HepG2 (cell line): ENCODE measurements around the gene PTPRCAP. TPM values are rescaled to one million over a fixed set of nuclear protein-coding genes. Genes with fewer than 3 reads are reported as not detected.

Source experiments
- CHD2 ChIP-seq: IDR thresholded peaks from 2 replicates; pipeline ENCODE4 v1.6.1; 2011; ENCODE audit warnings: low read depth, low read length, improper control_type of control experiment
- DMAP1 ChIP-seq: IDR thresholded peaks from 2 replicates; pipeline ENCODE4 v1.6.1; 2016
- KLF12 ChIP-seq: sonication (generic); formaldehyde crosslinking; IDR thresholded peaks from 2 replicates; pipeline ENCODE4 v1.4.0; 2020; ENCODE audit warnings: missing genetic modification reagents, borderline replicate concordance
- KLF13 ChIP-seq: sonication (generic); formaldehyde crosslinking; IDR thresholded peaks from 2 replicates; pipeline ENCODE4 v1.4.0; 2020; ENCODE audit warnings: mild to moderate bottlenecking, missing genetic modification reagents
- KLF6 ChIP-seq: IDR thresholded peaks from 2 replicates; pipeline ENCODE4 v1.8.0; 2016; ENCODE audit warnings: missing biosample characterization, missing genetic modification reagents
- NCOA2 ChIP-seq: sonication (generic); formaldehyde crosslinking; IDR thresholded peaks from 2 replicates; pipeline ENCODE4 v1.8.0; 2022; ENCODE audit warnings: inconsistent platforms
- NCOR1 ChIP-seq: fragments of 200-600 bp; sonication (generic); IDR thresholded peaks from 2 replicates; pipeline ENCODE4 v1.7.0; 2017; ENCODE audit warnings: antibody characterized with exemption, low read length, borderline replicate concordance
- NFE2L2 ChIP-seq: fragments of 150-350 bp; IDR thresholded peaks from 2 replicates; pipeline ENCODE4 v1.6.1; 2014; ENCODE audit warnings: low read length
- SIX1 ChIP-seq: sonication (generic); formaldehyde crosslinking; IDR thresholded peaks from 2 replicates; pipeline ENCODE4 v1.4.0; 2020; ENCODE audit warnings: missing genetic modification reagents, borderline replicate concordance
- STAT5B ChIP-seq: sonication (generic); formaldehyde crosslinking; IDR thresholded peaks from 2 replicates; pipeline ENCODE4 v1.4.0; 2020; ENCODE audit warnings: missing genetic modification reagents
- XBP1 ChIP-seq: sonication (generic); formaldehyde crosslinking; IDR thresholded peaks from 2 replicates; pipeline ENCODE4 v1.5.0; 2020; ENCODE audit warnings: missing genetic modification reagents
- ZMYM4 ChIP-seq: sonication (generic); formaldehyde crosslinking; IDR thresholded peaks from 2 replicates; pipeline ENCODE4 v1.8.1; 2023; ENCODE audit warnings: mild to moderate bottlenecking, missing genetic modification reagents
- ZNF350 ChIP-seq: sonication (generic); formaldehyde crosslinking; IDR thresholded peaks from 2 replicates; pipeline ENCODE4 v1.4.0; 2020; ENCODE audit warnings: mild to moderate bottlenecking, low read depth, missing genetic modification reagents, borderline replicate concordance
- ZNF605 ChIP-seq: sonication (generic); formaldehyde crosslinking; IDR thresholded peaks from 2 replicates; pipeline ENCODE4 v1.8.0; 2022; ENCODE audit warnings: mild to moderate bottlenecking, missing genetic modification reagents
- ZNF781 ChIP-seq: sonication (generic); formaldehyde crosslinking; IDR thresholded peaks from 2 replicates; pipeline ENCODE4 v1.5.1; 2020; ENCODE audit warnings: borderline replicate concordance, mild to moderate bottlenecking, missing genetic modification reagents; ENCODE audit errors: not compliant biosample characterization
- polyA plus RNA-seq, 8 experiments: library from polyadenylated mRNA; depleted of rRNA in 3 of 8; stranded (reverse) in 7 of 8; unstranded in 1 of 8; fragments of >200 nt; fragmentation: Illumina TruSeq in 4 of 8; extraction: Trizol in 4 of 8; gene quantifications; 2 replicates each; pipeline versions ENCODE4 v1.2.1 to v1.2.3, GENCODE V29; 2011 to 2016; ENCODE audit warnings: low read depth in 4 of 8, missing spikeins in 1 of 8, mixed read lengths in 1 of 8; ENCODE audit not compliant: insufficient read depth in 1 of 8
- total RNA-seq, 5 experiments: library from RNA; depleted of rRNA; stranded (reverse); fragments of >200 nt; fragmentation: Illumina TruSeq; extraction: Trizol; gene quantifications; 2 replicates each; pipeline ENCODE4 v1.2.3, GENCODE V29; 2016; ENCODE audit warnings: low read depth in 1 of 5
- TF ChIP-seq, protein P1 (sequence below): sonication (generic); formaldehyde crosslinking; IDR thresholded peaks from 2 replicates; pipeline ENCODE4 v1.4.0; 2020; ENCODE audit warnings: mild to moderate bottlenecking, missing genetic modification reagents
- TF ChIP-seq, protein P2 (sequence below): sonication (generic); formaldehyde crosslinking; IDR thresholded peaks from 2 replicates; pipeline ENCODE4 v1.4.0; 2020; ENCODE audit warnings: low read depth, missing genetic modification reagents
- TF ChIP-seq, protein P3 (sequence below): sonication (generic); formaldehyde crosslinking; IDR thresholded peaks from 2 replicates; pipeline ENCODE4 v1.5.0; 2020; ENCODE audit warnings: missing genetic modification reagents, mild to moderate bottlenecking, borderline replicate concordance
- TF ChIP-seq, protein P4 (sequence below): sonication (generic); formaldehyde crosslinking; conservative IDR thresholded peaks from 2 replicates; pipeline ENCODE4 v1.5.0; 2020; ENCODE audit warnings: missing genetic modification reagents

Gene PTPRCAP
- total and polyA plus RNA-seq, 2 of the 13 experiments (the other 11 are each of a cell fraction or from before 2014, with no cell fraction given): 0.60 to 0.70 TPM

DNA sequence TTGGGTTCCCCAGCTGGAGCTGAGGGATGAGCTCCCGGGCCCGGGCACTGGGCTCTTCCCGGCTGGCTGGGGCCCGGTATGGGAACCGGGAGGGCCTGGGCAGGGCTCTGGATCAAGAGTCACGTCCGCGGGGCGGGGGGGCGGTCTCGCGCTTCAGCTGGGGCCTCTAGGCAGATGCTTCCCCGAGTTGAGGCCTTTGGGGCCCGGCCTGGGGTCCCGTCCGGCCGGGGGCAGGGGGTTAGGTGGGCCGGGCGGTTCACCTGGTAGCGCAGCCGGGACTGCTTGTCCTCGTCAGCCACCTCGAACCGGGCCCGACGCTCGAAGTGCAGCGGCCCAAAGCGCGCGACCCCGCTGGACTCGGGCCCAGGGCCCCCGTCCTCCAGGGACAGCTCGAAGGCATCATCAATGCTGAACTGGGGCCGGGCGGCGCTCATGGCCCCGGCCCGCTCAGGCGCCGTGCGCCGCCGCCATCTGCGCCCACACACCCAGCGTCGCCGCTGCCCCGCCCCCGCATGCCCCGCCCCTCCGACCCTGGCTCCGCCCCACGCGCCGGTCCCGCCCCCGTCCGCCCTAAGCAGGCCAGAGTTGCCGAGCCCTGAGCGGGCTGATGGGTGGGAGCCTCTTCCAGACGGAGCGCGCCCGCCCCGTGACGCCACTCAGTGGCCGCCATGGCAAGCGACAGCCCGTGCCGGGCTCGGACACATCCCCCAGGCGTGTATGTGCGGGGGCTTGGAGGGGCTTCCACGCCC lies 31.5 kb upstream of the PTPRCAP start, which contains the start of gene TMEM134 (continued):
- TF ChIP-seq, protein P1, sequence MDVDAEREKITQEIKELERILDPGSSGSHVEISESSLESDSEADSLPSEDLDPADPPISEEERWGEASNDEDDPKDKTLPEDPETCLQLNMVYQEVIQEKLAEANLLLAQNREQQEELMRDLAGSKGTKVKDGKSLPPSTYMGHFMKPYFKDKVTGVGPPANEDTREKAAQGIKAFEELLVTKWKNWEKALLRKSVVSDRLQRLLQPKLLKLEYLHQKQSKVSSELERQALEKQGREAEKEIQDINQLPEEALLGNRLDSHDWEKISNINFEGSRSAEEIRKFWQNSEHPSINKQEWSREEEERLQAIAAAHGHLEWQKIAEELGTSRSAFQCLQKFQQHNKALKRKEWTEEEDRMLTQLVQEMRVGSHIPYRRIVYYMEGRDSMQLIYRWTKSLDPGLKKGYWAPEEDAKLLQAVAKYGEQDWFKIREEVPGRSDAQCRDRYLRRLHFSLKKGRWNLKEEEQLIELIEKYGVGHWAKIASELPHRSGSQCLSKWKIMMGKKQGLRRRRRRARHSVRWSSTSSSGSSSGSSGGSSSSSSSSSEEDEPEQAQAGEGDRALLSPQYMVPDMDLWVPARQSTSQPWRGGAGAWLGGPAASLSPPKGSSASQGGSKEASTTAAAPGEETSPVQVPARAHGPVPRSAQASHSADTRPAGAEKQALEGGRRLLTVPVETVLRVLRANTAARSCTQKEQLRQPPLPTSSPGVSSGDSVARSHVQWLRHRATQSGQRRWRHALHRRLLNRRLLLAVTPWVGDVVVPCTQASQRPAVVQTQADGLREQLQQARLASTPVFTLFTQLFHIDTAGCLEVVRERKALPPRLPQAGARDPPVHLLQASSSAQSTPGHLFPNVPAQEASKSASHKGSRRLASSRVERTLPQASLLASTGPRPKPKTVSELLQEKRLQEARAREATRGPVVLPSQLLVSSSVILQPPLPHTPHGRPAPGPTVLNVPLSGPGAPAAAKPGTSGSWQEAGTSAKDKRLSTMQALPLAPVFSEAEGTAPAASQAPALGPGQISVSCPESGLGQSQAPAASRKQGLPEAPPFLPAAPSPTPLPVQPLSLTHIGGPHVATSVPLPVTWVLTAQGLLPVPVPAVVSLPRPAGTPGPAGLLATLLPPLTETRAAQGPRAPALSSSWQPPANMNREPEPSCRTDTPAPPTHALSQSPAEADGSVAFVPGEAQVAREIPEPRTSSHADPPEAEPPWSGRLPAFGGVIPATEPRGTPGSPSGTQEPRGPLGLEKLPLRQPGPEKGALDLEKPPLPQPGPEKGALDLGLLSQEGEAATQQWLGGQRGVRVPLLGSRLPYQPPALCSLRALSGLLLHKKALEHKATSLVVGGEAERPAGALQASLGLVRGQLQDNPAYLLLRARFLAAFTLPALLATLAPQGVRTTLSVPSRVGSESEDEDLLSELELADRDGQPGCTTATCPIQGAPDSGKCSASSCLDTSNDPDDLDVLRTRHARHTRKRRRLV (CRISPR knock-in tag): no peak
- TF ChIP-seq NCOA2 (CRISPR knock-in tag) (peak; percentile 50; the same call in 1 of the 2 replicates), NCOR1 (no peak), DMAP1 (CRISPR knock-in tag) (peak; percentile 55), ZNF605 (CRISPR knock-in tag) (peak; percentile 83), STAT5B (CRISPR knock-in tag) (no peak), SIX1 (no peak), KLF12 (peak; percentile 74; the same call in 1 of the 2 replicates), XBP1 (CRISPR knock-in tag) (no peak), ZMYM4 (peak; percentile 55; the same call in 1 of the 2 replicates), KLF13 (no peak), CHD2 (0 out of 2 replicates have a peak, but pooled peaks have one; percentile 26), ZNF781 (CRISPR knock-in tag) (no peak), ZNF350 (peak; percentile 57), KLF6 (CRISPR knock-in tag) (no peak), NFE2L2 (no peak)
- TF ChIP-seq, protein P2, sequence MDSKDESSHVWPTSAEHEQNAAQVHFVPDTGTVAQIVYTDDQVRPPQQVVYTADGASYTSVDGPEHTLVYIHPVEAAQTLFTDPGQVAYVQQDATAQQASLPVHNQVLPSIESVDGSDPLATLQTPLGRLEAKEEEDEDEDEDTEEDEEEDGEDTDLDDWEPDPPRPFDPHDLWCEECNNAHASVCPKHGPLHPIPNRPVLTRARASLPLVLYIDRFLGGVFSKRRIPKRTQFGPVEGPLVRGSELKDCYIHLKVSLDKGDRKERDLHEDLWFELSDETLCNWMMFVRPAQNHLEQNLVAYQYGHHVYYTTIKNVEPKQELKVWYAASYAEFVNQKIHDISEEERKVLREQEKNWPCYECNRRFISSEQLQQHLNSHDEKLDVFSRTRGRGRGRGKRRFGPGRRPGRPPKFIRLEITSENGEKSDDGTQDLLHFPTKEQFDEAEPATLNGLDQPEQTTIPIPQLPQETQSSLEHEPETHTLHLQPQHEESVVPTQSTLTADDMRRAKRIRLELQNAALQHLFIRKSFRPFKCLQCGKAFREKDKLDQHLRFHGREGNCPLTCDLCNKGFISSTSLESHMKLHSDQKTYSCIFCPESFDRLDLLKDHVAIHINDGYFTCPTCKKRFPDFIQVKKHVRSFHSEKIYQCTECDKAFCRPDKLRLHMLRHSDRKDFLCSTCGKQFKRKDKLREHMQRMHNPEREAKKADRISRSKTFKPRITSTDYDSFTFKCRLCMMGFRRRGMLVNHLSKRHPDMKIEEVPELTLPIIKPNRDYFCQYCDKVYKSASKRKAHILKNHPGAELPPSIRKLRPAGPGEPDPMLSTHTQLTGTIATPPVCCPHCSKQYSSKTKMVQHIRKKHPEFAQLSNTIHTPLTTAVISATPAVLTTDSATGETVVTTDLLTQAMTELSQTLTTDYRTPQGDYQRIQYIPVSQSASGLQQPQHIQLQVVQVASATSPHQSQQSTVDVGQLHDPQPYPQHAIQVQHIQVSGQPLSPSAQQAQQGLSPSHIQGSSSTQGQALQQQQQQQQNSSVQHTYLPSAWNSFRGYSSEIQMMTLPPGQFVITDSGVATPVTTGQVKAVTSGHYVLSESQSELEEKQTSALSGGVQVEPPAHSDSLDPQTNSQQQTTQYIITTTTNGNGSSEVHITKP: no peak
- TF ChIP-seq, protein P3, sequence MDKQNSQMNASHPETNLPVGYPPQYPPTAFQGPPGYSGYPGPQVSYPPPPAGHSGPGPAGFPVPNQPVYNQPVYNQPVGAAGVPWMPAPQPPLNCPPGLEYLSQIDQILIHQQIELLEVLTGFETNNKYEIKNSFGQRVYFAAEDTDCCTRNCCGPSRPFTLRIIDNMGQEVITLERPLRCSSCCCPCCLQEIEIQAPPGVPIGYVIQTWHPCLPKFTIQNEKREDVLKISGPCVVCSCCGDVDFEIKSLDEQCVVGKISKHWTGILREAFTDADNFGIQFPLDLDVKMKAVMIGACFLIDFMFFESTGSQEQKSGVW (CRISPR knock-in tag): 0 out of 2 replicates have a peak, but pooled peaks have one; percentile 37
- TF ChIP-seq, protein P4, sequence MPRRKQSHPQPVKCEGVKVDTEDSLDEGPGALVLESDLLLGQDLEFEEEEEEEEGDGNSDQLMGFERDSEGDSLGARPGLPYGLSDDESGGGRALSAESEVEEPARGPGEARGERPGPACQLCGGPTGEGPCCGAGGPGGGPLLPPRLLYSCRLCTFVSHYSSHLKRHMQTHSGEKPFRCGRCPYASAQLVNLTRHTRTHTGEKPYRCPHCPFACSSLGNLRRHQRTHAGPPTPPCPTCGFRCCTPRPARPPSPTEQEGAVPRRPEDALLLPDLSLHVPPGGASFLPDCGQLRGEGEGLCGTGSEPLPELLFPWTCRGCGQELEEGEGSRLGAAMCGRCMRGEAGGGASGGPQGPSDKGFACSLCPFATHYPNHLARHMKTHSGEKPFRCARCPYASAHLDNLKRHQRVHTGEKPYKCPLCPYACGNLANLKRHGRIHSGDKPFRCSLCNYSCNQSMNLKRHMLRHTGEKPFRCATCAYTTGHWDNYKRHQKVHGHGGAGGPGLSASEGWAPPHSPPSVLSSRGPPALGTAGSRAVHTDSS (CRISPR knock-in tag): no peak
